GM19238 (cell line): ENCODE data around the gene CCDC169.
"Not testable (repeated sequence)": the region's sequence is repeated elsewhere in the genome, so short reads cannot be mapped to it uniquely, and the experiment has no call there.

Experiments used
- DNase-seq: peaks from one replicate; pipeline ENCODE4 v3.0.0; 2011; ENCODE audit warnings: low spot score; ENCODE audit not compliant: insufficient read length

The CCDC169 gene

DNA sequence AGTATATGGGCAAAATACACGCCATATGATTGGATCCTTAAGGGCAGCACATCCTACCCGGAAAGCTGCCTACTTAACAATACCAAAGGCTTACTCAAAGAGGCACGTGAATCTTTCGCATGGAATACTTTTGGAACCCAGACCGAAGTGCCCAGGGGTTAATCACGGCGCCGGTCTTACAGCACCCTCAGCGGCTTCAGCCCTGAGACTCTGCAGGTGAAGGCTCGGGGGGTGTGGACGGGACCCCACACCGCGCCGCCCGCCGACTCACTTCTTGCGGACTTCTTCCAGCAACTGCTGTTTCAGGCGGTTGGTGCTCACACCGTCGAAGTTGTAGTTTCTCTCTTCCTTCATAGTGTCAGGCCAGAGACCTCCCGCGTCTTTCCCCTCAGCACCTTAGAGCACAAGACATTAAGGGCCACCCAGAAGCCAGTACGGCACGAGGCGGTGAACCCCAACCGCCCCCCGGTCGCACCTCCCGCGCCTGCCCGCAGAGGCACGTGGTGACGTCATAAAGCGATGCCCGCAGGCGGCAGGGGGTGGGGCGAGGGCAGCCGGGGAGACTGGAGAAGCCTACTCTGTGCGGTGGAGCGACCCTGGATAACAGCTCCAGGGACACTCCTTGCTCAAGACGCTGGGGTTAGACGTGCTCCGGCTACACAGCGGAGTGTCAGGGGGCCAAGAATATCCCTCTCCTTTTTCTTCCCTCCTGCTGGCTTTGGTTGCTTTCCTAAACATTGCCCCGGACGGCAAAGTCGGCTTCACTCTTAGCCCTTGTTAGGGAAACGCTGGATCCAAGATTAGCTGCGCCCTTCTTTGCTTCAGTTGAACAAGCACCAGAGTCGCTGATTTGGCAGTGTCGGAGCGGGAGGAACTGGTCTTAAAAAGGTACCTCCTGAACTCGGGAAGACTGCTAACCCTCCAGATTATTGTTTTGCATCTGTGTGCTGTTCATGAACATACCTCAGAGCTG lies at the start of gene CCDC169:
Gene CCDC169 (minus strand): TSS at position 449 of the 973 bp plus-strand sequence. CDS start 95 bp downstream, at position 354.
- DNase-seq = no peak

DNA sequence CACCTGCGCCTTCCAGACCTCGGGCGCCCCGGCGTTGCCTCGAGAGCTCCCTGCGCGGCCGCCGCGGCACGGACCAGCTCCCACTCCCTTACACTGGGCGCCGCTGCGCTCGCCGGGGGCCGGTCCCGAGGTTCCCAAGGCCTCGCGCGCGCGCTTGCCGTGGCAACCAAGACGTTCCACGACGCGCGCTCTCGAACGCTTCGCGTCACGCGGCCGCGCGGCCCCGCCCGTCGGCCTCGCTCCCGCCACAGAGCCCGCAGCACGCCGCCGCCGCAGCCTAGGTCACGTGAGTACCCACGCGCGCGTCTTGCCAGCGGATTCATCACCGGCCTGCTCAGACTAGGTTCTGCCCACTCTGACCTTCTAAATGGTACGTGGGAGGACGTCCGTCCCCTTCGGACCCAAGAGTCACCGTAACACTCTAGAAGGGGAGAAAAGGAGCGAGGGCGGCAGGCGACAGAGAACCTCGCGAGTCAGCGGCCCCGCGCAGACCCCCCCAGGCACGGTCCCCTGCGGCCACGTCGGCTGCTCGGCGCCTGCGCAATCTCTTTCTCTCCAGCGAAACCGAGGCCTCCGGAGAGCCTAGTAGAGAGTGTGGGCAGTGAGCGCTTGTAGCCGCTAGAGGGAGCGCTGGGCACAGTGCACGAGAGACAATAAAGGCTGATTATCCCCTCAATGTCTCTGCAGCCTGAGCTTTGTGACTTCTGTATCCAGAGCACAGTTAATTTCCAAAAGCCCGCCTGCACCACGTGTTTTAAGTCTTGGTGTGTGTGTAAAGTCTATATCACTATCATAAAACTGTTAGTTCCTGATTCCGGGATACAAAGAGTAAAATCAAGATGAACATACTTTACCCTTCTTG lies 48.8 kb upstream of the CCDC169 start, which contains the start of gene SPART:
Gene SPART (minus strand): TSS at position 173 of the 862 bp plus-strand sequence. CDS start 10,564 bp downstream, outside the sequence.
- DNase-seq = peak; percentile 67

DNA sequence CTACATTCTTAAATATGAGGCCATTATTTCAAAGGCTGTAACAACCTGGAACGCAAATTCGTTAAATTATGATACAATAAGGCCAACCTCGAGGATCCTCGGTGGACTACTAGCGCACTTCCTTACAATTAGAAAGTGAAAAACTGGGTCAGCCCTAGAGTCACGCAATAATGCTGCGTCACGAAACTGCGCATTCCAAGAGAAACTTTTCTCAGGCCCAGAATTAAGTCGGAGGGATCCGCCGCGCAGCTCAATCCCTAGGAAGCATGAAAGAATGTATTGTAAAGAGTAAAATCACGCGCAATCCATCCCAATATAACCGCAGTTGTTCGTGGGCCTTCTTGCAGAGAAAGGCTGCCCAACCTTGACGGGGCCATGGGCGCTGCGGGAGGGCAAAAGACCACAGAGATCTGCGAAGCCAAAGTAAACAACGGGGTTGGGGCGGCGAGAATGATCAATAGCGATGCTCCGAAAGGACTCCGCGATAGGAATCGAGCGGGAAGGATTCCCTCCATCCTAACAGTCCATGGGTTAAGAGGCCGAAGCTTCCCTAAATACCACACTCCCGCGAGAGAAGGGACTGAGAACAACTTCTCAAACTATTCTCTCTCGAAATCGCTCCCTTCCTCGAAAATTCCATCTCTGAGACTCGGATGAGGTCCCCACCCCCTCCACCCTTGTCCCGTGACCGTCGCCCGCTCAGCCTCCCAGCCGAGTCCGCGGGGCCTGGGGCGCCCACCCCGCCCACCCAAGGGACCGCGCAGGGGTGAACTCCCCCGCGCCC lies 48.0 kb upstream of the CCDC169 start:
- DNase-seq = peak; percentile 1

GRCh38 chr13:36344886-36345437 lies 47.3 kb upstream of the CCDC169 start:
- DNase-seq = peak; percentile 1

DNA sequence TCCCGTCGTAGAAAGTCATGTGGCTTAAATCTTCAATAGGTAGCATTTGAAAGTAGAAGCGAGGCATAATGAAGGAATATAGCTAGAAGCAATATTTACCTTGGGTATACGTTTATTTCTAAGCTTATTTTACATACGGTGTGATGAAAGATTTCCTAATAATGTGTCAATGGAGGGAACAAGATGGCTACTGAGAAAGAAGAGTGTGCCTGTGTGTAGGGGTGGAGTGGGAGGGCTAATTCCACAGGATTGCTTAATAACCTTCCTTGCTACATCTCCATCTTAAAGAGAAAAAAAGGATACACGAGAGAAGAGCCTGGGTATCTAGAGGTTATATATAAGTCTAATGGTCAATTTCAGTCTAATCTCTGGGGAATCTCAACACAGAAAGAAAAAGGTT lies 46.6 kb upstream of the CCDC169 start:
- no peak for DNase-seq

- DNase-seq = no peak
These were observed 46.2 kb upstream of the CCDC169 start for GRCh38 chr13:36343766-36344165.

DNA sequence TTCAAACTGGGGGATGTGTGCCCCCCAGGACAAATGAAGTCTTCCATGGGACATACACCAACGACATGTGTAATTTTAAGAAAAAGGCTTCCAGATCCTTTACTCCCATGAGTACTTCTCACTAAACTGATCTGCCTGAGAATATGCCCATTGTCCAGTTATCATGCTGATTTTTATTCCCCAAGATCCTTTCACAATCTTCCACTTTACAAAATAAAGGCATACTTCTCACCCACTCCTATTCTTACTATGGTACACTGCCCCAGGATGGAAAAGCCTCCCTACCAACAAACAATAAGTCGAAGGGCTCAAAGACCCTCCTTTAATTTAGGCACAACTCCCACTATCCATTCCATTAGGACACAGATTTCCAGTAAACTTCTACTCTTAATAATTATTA lies 45.1 kb upstream of the CCDC169 start:
- no peak for DNase-seq

GRCh38 chr13:36341718-36342117 lies 44.1 kb upstream of the CCDC169 start:
- DNase-seq = no peak

DNA sequence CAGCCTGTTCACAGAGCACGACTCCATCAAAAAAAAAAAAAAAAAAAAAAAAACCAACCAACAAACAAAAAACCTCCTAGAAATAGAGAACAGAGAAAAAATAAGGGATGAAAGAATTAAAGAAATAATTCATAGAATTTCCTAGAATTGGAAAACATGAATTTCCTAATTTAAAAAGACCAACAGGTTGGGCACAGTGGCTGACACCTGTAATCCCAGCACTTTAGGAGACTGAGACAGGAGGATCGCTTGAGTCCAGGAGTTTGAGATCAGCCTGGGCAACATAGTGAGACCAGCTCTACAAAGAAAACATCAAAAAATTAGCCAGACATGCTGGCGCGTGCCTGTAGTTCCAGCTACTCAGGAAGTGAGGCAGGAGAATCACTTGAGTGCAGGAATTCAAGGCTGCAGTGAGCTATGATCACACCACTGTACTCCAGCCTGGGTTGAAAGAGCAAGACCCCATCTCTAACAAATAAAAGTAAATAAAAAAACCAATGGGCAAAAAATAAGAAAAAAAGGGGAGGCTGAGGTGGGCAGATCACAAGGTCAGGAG lies 42.1 kb upstream of the CCDC169 start:
- DNase-seq = no peak

- DNase-seq = no peak
These were observed 40.5 kb upstream of the CCDC169 start for GRCh38 chr13:36337938-36338641.

GRCh38 chr13:36332986-36333385 lies 35.4 kb upstream of the CCDC169 start:
- no peak for DNase-seq

- DNase-seq = not testable (repeated sequence)
These were observed 34.6 kb upstream of the CCDC169 start for GRCh38 chr13:36332255-36332654.

DNA sequence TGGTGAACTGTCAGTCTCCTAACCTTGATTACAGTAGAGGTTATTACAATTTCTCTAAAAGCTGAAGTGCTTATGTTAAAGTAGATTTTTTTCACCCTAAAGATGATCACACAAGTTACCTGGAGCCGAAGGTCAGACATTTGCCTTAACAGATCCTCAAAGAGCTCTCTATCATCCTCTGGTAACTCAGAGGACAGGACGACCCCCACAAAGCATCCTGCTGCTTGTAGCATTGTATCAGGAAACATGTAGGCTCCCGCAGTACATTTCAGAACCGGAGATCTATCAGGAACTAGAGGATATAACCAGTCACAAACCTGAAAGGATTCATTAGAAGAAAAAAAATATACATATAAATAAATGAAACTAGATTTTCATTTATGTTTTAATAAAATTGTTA lies 33.7 kb upstream of the CCDC169 start:
- DNase-seq = no peak

DNA sequence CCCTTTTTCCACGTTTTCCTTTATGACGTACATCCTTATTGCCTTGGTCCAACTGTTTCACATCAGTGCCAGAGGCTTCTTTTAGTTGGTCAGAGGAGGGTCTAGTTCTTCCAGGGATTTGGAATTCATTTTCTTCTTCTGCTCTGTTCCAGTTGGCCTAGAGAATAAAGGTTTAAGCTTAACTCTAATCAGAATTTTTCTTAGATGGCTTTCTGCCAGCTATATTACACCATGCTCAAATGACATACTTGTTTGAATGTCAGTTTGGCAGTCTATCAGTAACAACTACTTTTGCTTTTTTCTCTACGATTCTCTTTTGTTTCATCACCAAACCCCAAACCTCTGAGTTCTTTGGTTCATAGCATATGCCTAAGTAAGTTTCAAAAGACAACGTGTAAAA lies 31.7 kb upstream of the CCDC169 start:
- DNase-seq = no peak

DNA sequence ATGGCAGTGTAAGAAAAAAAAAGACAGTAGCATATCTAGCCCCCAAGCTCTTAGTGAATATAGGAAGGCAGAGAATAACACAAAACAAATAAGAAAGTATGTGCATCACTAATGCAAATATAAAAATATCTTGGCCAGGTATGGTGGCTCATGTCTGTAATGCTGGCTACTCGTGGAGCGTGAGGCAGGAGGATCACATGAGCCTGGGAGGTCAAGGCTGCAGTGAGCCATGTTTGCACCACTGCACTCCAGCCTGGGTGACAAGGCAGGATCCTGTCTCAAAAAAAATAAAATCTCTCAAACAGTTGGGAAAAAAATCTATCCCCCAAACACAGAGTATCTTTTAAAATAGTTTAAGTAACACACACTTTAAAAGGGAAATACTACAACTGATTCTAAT lies 31.2 kb upstream of the CCDC169 start:
- no peak for DNase-seq

GRCh38 chr13:36325912-36326311 lies 28.3 kb upstream of the CCDC169 start:
- DNase-seq = no peak

DNA sequence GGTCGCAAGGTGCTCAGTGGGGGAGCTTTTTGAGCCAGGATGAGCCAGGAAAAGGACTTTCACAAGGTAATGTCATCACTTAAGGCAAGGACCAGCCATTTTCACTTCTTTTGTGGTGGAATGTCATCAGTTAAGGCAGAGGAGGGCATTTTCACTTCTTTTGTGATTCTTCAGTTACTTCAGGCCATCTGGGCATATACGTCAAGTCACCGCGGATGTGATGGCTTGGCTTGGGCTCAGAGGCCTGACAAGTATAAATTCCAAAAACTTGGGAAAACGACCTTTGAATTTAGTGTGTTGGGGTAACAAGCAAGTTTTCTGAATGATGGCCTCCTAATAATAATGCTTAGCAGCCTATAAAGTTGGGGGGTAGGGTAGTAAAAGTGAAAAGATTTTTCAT lies 27.3 kb upstream of the CCDC169 start:
- DNase-seq = not testable (repeated sequence)

- DNase-seq = no peak
These were observed 26.4 kb upstream of the CCDC169 start for GRCh38 chr13:36323951-36324566.

- no peak for DNase-seq
These were observed 25.8 kb upstream of the CCDC169 start for GRCh38 chr13:36323408-36323807.
